ENCODE results near the gene TRAF4. TPM values are rescaled to one million over a fixed set of nuclear protein-coding genes. Genes with fewer than 3 reads are reported as not detected.
A peak's percentile ranks its signal among the peaks of the same experiment; 100 is the strongest.

Gene TRAF4
- total RNA-seq, 1 experiment from 2014 or later, result 104 TPM

DNA sequence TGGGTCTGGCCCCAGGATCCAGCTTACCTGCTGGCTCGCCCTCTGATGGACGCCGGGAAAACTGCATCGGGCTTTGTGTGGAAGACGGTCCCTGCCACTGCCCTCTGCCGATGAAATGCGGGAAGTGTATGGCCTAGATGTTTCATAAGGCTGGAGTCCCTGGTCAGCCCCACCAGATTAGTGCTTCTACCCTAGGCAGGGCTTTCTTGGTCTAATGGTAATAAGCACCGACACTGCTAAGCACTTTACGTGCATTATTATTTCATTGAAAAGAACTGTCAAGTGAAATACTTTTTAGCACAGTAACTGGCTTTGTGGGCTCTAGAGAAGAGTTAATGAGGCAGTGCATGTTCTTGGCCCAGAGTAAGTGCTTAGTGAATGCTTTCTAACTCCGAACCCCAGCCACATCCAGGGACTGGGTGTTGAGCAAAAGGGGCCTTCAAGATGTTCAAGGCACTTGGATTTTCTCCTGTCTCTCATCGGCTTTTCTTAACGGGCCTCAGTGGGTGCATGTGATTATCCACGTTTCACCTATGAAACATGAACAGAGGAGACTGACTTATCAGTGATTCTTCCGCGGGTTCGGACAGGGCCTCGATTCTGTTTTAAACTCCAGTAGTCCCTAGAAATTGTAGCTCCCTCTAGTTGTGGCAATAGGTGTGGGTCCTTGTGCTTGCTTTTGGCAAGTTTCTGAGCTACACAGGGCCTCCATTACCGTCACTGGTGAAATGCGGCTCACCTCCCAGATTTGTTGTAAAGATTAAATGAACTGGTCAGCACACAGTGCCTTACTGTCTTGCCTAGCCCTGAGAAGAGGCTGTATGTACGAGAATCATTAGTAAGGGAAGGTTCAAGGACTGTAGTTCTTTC, 6.6 kb downstream of the TRAF4 start:
- POLR2A ChIA-PET (ENCODE audit: unreplicated experiment), result no interaction called here
- peaks cover 20% of the 10 kb centered on the region for H4K20me1 ChIP-seq (ENCODE audit: low read length)

DNA sequence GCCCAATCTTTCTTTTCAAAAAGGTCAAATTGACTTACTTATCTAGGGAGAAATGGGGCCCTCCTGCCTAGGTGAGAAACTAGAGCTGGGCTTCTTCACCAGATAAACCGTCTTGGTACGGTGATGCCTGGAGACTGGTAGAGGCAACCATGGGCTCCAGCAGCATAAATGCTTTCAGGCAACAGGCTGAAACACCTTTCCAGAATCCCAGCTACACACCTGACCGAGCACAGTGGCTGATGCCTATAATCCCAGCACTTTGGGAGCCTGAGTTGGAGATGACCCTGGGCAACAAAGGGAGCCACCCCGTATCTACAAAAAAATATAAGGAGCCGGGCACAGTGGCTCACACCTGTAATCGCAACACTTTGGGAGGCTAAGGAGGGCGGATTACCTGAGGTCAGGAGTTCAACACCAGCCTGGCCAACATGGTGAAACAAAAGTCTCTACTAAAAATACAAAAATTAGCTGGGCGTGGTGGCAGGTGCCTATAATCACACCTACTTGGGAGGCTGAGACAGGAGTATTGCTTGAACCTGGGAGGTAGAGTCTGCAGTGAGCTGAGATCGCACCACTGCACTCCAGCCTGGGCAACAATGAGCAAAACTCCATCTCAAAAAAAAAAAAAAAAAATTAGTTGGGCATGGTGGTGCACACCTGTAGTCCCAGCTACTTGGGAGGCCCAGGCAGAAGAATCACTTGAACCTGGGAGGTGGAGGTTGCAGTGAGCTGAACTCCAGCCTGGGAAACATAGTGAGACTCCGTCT, 8.0 kb downstream of the TRAF4 start:
- DNase-seq (no peak), ATAC-seq (no peak)
- Histone ChIP-seq H3K9ac (ENCODE audit: low read length) (no peak overlapping the region), H3K9me3 (ENCODE audit: low read length) (no peaks in the 10 kb centered on the region), H3K27ac (ENCODE audit: low read length) (no peak overlapping the region), H4K20me1 (ENCODE audit: low read length) (peaks cover 13% of the 10 kb centered on the region), H3K36me3 (ENCODE audit: low read depth, low read length) (peaks cover 30% of the 10 kb centered on the region), H3F3A (ENCODE audit: low read length, unreplicated experiment) (no peaks in the 10 kb centered on the region), H3K4me3 (ENCODE audit: low read length) (no peak overlapping the region), H3K27me3 (ENCODE audit: low read length) (no peaks in the 10 kb centered on the region), H3K4me1 (ENCODE audit: insufficient read depth, low read length) (peaks cover 10% of the 10 kb centered on the region), H3K79me2 (ENCODE audit: low read length) (peaks cover 25% of the 10 kb centered on the region), H3K4me2 (ENCODE audit: low read length) (no peak overlapping the region), H3K9me2 (replicated peaks; ENCODE audit: low read length) (no peaks in the 10 kb centered on the region), H2AFZ (ENCODE audit: low read length) (no peak overlapping the region)
- intact Hi-C loops (cut with micrococcal nuclease), result no loop called here
- no peak for TF ChIP-seq EZH2phosphoT487 (IDR thresholded peaks at IDR 0.05; ENCODE audit: borderline replicate concordance, low read length)
- no peak for TF ChIP-seq EZH2 (IDR thresholded peaks at IDR 0.05; ENCODE audit: low read length, unreplicated experiment)
- TF ChIP-seq CTCF (conservative IDR thresholded peaks at IDR 0.05; ENCODE audit: low read depth, low read length), result no peak
- BruUV-seq (replicated peaks), result no TSS peak
- CTCF ChIA-PET, result interaction anchor here (0.9 kb wide), 1 partner anchor 25 kb away, joined by 3 read pairs; no protein-coding TSS in a partner anchor
- POLR2A ChIA-PET (ENCODE audit: unreplicated experiment), result interaction anchor here (0.5 to 0.7 kb wide), 2 partner anchors 25 to 130 kb away, joined by 3 to 16 read pairs; no protein-coding TSS in a partner anchor

More for the DNA sequence above, 6.6 kb downstream of the TRAF4 start:
- DNase-seq (peak; percentile 90), ATAC-seq (peak; percentile 42)
- intact Hi-C loops (cut with micrococcal nuclease), result loop anchor here (1.0 kb wide), 1 partner anchor 23 kb away; no protein-coding TSS in a partner anchor
- Histone ChIP-seq H3F3A (ENCODE audit: low read length, unreplicated experiment) (no peaks in the 10 kb centered on the region), H3K4me1 (ENCODE audit: insufficient read depth, low read length) (peaks cover 24% of the 10 kb centered on the region), H2AFZ (ENCODE audit: low read length) (no peak overlapping the region), H3K36me3 (ENCODE audit: low read depth, low read length) (peaks cover 30% of the 10 kb centered on the region), H3K9me2 (replicated peaks; ENCODE audit: low read length) (no peaks in the 10 kb centered on the region), H3K27ac (ENCODE audit: low read length) (no peak overlapping the region), H3K4me3 (ENCODE audit: low read length) (no peak overlapping the region), H3K4me2 (ENCODE audit: low read length) (no peak overlapping the region), H3K27me3 (ENCODE audit: low read length) (no peaks in the 10 kb centered on the region), H3K79me2 (ENCODE audit: low read length) (peaks cover 38% of the 10 kb centered on the region), H3K9ac (ENCODE audit: low read length) (no peak overlapping the region), H3K9me3 (ENCODE audit: low read length) (no peaks in the 10 kb centered on the region)
- CTCF ChIA-PET, result interaction anchor here (0.6 to 1.9 kb wide), 2 partner anchors 23 to 203 kb away, joined by 4 to 55 read pairs; partner anchors contain the start of genes NEK8 and TLCD1
- TF ChIP-seq CTCF (conservative IDR thresholded peaks at IDR 0.05; ENCODE audit: low read depth, low read length), result peak; percentile 92
- TF ChIP-seq EZH2 (IDR thresholded peaks at IDR 0.05; ENCODE audit: low read length, unreplicated experiment), result no peak
- no peak for TF ChIP-seq EZH2phosphoT487 (IDR thresholded peaks at IDR 0.05; ENCODE audit: borderline replicate concordance, low read length)
- TSS peak; percentile 16 for BruUV-seq (replicated peaks)

All from PC-3 (cell line).